ENCODE results near the gene ALDOA.

DNA sequence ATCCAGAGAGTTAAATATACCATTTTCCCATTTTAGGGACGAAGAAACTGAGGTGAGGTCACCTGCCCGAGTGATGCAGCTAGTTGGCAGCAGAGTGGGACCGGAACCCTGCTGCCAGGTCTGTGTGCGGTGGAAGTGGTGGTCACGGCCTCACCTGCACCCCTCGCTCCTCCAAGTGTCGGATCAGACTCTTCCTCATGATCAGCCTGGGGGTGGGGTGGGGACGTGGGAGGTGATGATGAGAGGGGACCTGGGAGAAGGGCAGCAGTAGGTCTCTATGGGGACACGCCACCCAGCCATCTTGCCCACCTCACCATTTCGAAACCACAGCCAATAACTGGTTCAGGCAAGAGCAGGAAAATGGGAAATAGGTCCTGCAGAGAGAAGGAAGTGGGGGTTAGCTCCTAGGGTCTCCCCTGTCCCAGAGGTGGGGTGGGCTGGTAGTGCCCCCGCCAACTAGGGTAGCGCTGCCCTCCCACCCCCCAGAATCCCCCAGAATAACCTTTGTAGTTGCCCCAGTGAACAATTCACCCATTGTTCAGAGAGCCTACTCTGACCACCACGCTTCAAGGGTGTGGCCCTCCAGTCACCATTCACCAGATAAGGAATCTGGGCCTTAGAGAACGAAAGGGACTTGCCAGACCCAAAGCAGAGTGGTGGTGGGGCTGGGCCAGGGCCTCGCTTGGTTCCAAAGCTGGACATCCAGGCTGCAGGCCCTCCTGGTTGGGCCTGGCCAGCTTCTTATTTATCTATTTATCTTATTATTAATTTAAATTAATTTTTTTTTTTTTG, 42.7 kb downstream of the ALDOA start:
- TF ChIP-seq REST (IDR thresholded peaks at IDR 0.05; ENCODE audit: insufficient replicate concordance, low read depth) (no peak), CTCF (IDR thresholded peaks at IDR 0.05; ENCODE audit: insufficient read depth, low read length) (no peak), POLR2AphosphoS5 (IDR thresholded peaks at IDR 0.05; ENCODE audit: low read depth) (no peak), GABPA (IDR thresholded peaks at IDR 0.05; ENCODE audit: low read depth) (no peak)
